Stromal cell of bone marrow (primary cell): ENCODE results near the gene MAGI1.

Source experiments
- DNase-seq: peaks from one replicate; pipeline ENCODE4 v3.0.0-alpha.2; 2012; ENCODE audit warnings: low read depth

MAGI1 gene

GRCh38 chr3:65305836-65306235 lies 732.9 kb downstream of the MAGI1 start:
- DNase-seq: no peak
